Inflammatory macrophage (primary cell): ENCODE measurements around the gene PARD3.
"Not testable (repeated sequence)": the region's sequence is repeated elsewhere in the genome, so short reads cannot be mapped to it uniquely, and the experiment has no call there.

Experiments
- DNase-seq, 2 donors: peaks; one replicate each; pipeline ENCODE4 v3.0.0-alpha.2; 2020 to 2022

Gene PARD3

GRCh38 chr10:34764472-34764946 is 50.6 kb downstream of the PARD3 start:
- DNase-seq = no peak

GRCh38 chr10:34762603-34763299 is 52.3 kb downstream of the PARD3 start:
- no peak for DNase-seq

- DNase-seq = no peak
These were observed 52.9 kb downstream of the PARD3 start for GRCh38 chr10:34762156-34762555.

DNA sequence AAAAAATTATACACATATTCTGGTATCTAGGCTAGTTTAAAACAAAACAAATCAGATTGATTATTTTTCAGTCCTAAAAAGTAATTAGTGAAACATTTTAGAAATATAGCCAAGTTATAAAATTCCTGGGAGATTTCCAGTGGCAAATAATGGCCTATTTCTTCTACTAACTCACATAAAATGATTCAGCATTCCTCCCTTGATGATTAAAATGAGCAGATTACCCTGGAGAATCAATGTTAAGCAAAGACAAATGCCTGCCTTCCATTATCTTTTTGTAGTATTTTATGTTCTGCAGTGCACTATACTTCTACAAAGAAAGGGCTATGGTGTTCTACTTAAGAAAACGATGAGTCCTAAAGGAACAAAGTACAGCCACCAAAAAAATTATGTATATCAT is 53.6 kb downstream of the PARD3 start:
- no peak for DNase-seq

DNA sequence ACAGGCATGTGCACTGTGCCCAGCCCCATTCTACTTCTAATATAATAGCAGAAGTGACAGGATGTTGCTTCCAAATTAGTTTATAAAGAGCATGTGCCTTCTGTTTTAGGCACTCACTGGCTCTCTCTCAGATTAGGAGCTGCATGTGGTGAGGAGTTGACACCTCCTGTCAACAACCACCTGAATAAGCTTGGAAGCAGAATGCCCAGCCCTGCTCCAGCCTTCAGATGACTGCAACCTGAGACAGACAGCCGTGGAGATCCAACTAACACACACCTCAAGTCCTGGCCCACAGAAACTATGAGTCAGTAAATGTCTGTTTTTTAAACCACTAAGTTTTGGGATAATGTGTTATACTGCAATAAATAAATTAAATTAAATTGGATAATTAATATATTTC is 54.5 kb downstream of the PARD3 start:
- DNase-seq = no peak

DNA sequence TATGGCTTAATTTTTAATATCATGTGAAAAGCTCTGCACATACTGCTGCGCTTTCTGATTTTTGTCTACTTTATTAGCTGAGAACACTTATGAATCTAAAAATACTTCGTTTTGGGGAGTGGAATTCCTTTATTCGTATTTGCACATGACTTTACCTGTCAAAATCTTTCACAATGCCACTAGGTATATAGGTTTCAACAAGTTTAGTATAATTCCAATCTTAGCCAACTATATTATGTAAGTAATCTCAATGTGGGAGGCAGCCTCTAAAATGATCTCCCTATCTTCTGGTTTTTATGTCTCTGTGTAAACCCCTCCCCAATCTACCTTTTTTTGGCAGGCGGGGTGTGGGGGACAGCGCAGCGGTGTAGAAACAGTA is 55.3 kb downstream of the PARD3 start:
- no peak for DNase-seq

- DNase-seq = no peak
These were observed 55.8 kb downstream of the PARD3 start for GRCh38 chr10:34759161-34759836.

- peak; percentile 27 to 32 for DNase-seq
These were observed 56.6 kb downstream of the PARD3 start for GRCh38 chr10:34758447-34758996.

DNA sequence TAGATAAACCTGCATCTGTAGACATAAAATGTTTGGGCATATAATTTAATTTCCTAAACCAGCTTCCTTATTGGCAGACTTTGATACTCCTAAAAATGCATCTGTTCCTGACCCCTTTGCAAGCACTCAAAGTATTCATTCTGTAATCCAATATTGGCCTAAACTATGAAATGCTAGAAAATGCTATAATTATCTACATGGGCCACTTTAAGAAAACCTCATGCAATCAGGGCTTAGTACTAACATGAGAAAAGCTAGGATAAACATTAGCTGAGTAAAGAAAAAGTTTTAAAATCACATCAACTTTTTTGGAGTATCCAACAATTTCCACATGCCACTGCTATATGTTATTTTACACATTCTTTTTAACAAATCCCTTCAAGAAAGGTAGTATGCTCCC is 57.2 kb downstream of the PARD3 start:
- DNase-seq = no peak

- DNase-seq = not testable (repeated sequence)
These were observed 57.9 kb downstream of the PARD3 start for GRCh38 chr10:34757181-34757580.

- no peak for DNase-seq
These were observed 58.5 kb downstream of the PARD3 start for GRCh38 chr10:34756584-34756983.

DNA sequence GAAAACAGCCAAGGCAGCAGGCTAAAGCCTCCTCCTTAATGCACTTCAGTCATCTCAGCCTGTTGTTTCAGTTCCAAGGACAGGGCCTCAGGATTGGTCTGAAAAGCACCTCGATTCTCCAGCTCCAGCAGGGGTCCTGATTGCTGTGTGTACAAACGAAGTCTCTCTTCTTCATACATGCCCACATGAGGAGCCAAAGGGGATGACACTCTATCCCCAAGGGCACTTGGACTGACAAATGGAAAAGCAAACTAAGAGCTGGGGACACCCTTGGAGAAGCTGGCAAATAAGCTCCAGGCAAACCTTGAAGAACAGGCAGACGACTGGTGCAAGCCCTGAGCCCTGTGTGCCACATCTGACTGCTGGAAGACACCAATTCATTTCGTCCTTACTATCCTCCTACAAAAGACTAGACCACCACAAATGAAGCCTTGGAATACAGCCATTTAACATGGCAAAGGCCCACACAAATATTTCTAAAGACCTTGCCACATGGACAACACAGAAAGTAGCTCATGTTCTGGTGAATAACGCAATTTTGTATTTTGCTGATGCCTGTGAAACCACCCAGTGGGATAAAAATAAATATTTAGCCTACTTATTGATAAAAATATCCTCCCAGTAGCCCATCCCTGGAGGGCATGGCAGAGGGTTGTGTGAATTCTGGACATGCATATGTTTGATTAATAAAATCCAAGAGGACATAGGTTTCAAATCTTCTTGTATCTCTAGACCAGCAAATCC is 61.9 kb downstream of the PARD3 start:
- DNase-seq = no peak

GRCh38 chr10:34751272-34751671 is 63.8 kb downstream of the PARD3 start:
- DNase-seq = no peak

DNA sequence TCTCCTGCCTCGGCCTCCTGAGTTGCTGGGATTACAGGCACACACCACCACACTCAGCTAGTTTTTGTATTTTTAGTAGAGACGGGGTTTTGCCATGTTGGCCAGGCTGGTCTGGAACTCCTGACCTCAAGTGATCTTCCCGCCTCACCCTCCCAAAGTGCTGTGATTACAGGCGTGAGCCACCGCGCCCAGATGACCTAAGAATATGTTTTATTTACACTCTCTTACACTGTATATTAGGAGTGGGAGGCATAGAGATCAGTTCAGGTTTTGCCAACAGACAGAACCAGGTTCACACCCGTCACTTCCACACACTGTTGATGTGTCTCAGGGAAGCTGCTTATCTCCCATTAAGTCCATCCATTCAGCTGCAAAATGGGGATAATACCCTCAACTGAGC is 64.3 kb downstream of the PARD3 start:
- DNase-seq = not testable (repeated sequence)

DNA sequence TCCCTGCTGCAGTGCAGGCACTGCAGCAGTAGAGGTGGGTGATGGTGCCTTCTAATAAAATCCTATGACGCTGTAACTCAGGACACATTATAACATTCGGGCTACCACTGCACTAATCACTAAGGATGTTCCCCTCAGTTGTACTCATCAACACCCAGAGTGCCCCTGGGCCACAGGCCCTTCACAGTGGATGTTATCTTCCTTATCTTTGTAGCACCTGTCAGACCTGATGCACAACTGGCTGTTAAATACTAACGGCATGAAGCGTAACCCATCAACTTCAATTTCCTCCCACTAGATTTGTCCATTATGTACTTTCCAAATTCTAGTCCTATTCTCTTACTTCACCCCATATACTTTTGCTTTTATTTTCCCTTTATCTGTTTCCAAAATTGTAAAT is 66.3 kb downstream of the PARD3 start:
- DNase-seq = no peak

DNA sequence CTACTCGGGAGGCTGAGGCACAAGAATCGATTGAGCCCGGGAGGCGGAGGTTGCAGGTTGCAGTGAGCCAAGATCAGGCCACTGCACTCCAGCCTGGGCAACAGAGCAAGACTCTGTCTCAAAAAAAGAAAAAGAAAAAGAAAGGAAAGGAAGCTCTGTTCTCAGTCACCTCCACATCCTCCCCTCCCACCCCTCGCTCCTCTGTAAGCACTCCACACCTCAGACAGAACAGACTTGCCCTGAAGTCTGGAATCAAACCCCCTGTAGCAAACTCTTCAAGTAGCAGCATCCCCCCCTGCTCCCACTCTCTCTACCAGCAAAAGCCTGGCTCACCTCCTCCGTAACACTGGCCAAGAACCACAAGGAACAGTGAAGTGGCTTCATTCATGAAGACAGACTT is 66.7 kb downstream of the PARD3 start:
- no peak for DNase-seq

GRCh38 chr10:34746094-34746493 is 69.0 kb downstream of the PARD3 start:
- no peak for DNase-seq

DNA sequence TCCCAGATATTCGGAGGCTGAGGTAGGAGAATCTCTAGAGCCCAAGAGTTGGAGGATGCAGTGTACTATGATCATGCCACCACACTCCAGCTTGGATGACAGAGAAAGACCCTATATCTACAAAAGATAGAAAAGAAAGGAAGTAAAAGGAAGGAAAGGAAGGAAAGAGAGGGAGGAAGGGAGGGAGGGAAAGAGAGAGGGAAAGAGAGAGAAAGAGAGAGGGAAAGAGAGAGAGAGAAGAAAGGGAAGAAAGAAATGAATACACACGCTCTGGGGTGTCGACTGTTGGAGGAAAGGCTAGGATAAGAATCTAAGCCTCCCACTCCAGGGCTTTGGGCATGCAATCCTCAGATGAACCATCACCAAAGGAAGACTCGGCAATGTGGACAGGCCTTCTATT is 69.9 kb downstream of the PARD3 start:
- no peak for DNase-seq

GRCh38 chr10:34744590-34744989 is 70.5 kb downstream of the PARD3 start:
- DNase-seq = no peak

- no peak for DNase-seq
These were observed 71.3 kb downstream of the PARD3 start for GRCh38 chr10:34743814-34744213.

- no peak for DNase-seq
These were observed 72.6 kb downstream of the PARD3 start for GRCh38 chr10:34742456-34742855.

DNA sequence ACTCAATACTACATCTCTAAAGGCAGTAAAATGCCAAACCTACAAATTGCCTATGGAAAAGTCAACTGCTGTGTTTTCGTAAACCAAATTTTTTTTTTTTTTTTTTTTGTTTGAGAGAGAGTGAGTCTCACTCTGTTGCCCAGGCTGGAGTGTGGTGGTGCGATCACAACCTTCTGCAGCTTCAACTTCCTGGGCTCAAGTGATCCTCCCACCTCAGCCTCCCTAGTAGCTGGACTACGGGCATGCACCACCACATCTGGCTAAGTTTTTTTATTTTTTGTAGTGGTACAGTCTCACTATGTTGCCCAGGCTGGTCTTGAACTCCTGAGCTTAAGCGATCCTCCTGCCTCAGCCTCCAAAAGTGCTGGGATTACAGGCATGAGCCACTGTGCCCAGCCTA is 74.0 kb downstream of the PARD3 start:
- not testable (repeated sequence) for DNase-seq

DNA sequence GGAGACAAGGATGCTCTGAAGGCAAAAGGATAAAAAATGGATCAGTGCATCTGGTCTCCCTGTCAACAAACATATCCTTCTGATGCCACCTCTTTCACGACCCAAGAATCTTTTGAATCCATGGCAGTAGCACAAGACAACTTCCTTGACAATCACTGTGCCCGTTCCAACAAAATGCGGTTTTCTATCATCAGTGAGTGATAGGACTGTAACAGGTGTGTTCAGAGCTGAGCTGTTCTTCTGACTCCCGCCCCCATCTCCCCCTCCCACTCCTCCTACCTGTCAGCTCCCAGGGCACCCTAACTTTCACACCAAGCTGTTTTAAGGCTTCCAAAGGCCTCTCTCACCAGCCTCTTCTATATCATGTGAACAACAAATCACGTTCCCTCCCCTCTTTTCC is 74.8 kb downstream of the PARD3 start:
- no peak for DNase-seq
